NCI-H2196 (cell line): ENCODE data around the gene VDAC2.

Experiments
- DNase-seq: peaks from one replicate; lab custom pipeline; 2025; ENCODE audit not compliant: unreplicated experiment; lab: John Stamatoyannopoulos, UW

Gene VDAC2

GRCh38 chr10:75228834-75229233, 18.2 kb downstream of the VDAC2 start:
- DNase-seq, result no peak

- DNase-seq, result no peak
Observed at GRCh38 chr10:75229971-75230370, 19.4 kb downstream of the VDAC2 start.

GRCh38 chr10:75230600-75231038, 20.0 kb downstream of the VDAC2 start:
- peak; percentile 92 for DNase-seq

- no peak for DNase-seq
Observed at GRCh38 chr10:75231672-75232581, 21.3 kb downstream of the VDAC2 start.

- DNase-seq, result no peak
Observed at GRCh38 chr10:75233444-75234016, 22.9 kb downstream of the VDAC2 start.

GRCh38 chr10:75234017-75234682, 23.6 kb downstream of the VDAC2 start:
- DNase-seq, result peak; percentile 93

- no peak for DNase-seq
Observed at GRCh38 chr10:75234683-75235374, 24.2 kb downstream of the VDAC2 start.

- DNase-seq, result peak; percentile 96
Observed at GRCh38 chr10:75235375-75236177, 25.0 kb downstream of the VDAC2 start, which contains the start of gene COMTD1. TSS of gene COMTD1 (minus strand) at chr10:75235957. CDS start at chr10:75235928, 29 bp downstream.

- DNase-seq, result no peak
Observed at GRCh38 chr10:75236178-75236825, 25.7 kb downstream of the VDAC2 start.

- DNase-seq, result no peak
Observed at GRCh38 chr10:75238182-75239095, 27.8 kb downstream of the VDAC2 start.

- no peak for DNase-seq
Observed at GRCh38 chr10:75239096-75239790, 28.6 kb downstream of the VDAC2 start.

- no peak for DNase-seq
Observed at GRCh38 chr10:75240329-75241076, 29.9 kb downstream of the VDAC2 start.

GRCh38 chr10:75243426-75243825, 32.8 kb downstream of the VDAC2 start:
- DNase-seq, result no peak

GRCh38 chr10:75244487-75245353, 34.1 kb downstream of the VDAC2 start:
- no peak for DNase-seq

- no peak for DNase-seq
Observed at GRCh38 chr10:75245354-75246250, 35.0 kb downstream of the VDAC2 start.
